A549 (cell line): ENCODE measurements around the gene GGTLC2. TPM values are rescaled to one million over a fixed set of nuclear protein-coding genes. Genes with fewer than 3 reads are reported as not detected.

Source experiments
- ATAC-seq, 2 experiments: fragments of 200-7000 bp in 1 of 2; fragments of >200 bp in 1 of 2; cut with Nextera tagmentation in 1 of 2; cut with Tn5 transposase in 1 of 2; 3 replicates each; pipeline versions ENCODE4 v1.8.0 to v1.9.1; 2018 to 2020; ENCODE audit warnings: mild to moderate bottlenecking in 1 of 2, moderate library complexity in 1 of 2
- CTCF ChIA-PET: fragments of 300-600 bp; sonication (Branson Sonifier 250); formaldehyde crosslinking; extraction: SDS; loops from one replicate; lab custom pipeline; 2021; ENCODE audit warnings: antibody characterized with exemption, inconsistent platforms; lab: Yijun Ruan, JAX
- POLR2A ChIA-PET: fragments of 350-600 bp; formaldehyde crosslinking; extraction: SDS; loops from one replicate; lab custom pipeline; 2021; ENCODE audit warnings: antibody characterized with exemption, inconsistent platforms; lab: Yijun Ruan, JAX
- DNase-seq, 2 experiments: peaks; one replicate each; pipeline versions ENCODE4 v3.0.0 to v3.0.0-alpha.2; 2011 to 2016; ENCODE audit warnings: low read depth in 1 of 2, low spot score in 1 of 2
- FAIRE-seq: peaks from 2 replicates; lab custom pipeline; 2011; peaks lifted over from hg19 to GRCh38; lab: Jason Lieb, UNC
- H3K27ac ChIP-seq, 2 experiments: fragments of >200 bp; sonication (Bioruptor Twin); formaldehyde crosslinking; 3 replicates each; pipeline ENCODE4 v1.5.1; 2016 to 2017
- H3K4me1 ChIP-seq: fragments of >200 bp; sonication (Bioruptor Twin); formaldehyde crosslinking; 3 replicates; pipeline ENCODE4 v1.6.1; 2016
- H3K4me2 ChIP-seq: fragments of >200 bp; sonication (Bioruptor Twin); formaldehyde crosslinking; 3 replicates; pipeline ENCODE4 v1.6.1; 2016
- H3K4me3 ChIP-seq: fragments of >200 bp; sonication (Bioruptor Twin); formaldehyde crosslinking; 3 replicates; pipeline ENCODE4 v1.5.1; 2016
- H3K9me3 ChIP-seq: fragments of >200 bp; sonication (Bioruptor Twin); formaldehyde crosslinking; 3 replicates; pipeline ENCODE4 v1.6.1; 2016
- BHLHE40 ChIP-seq: IDR thresholded peaks from 2 replicates; pipeline ENCODE4 v1.6.1; 2012; ENCODE audit warnings: low read depth, low read length, inconsistent platforms
- CBX2 ChIP-seq: fragments of 200-600 bp; sonication (generic); IDR thresholded peaks from 2 replicates; pipeline ENCODE4 v1.6.1; 2016; ENCODE audit warnings: low read depth, mild to moderate bottlenecking, borderline replicate concordance
- CEBPB ChIP-seq, 2 experiments: fragments of >200 bp in 1 of 2; sonication (Bioruptor Twin) in 1 of 2; formaldehyde crosslinking in 1 of 2; IDR thresholded peaks; 2 replicates each; pipeline ENCODE4 v1.6.1; 2012 to 2016
- CHD2 ChIP-seq: fragments of 150-350 bp; IDR thresholded peaks from 2 replicates; pipeline ENCODE4 v1.6.1; 2014; ENCODE audit warnings: low read length; ENCODE audit not compliant: partially characterized antibody
- CTCF ChIP-seq: fragments of >200 bp; sonication (Bioruptor Twin); formaldehyde crosslinking; IDR thresholded peaks from 3 replicates; pipeline ENCODE4 v1.5.1; 2016
- E2F6 ChIP-seq: IDR thresholded peaks from 2 replicates; pipeline ENCODE4 v1.6.1; 2012; ENCODE audit warnings: low read depth, borderline replicate concordance
- ESRRA ChIP-seq: fragments of 150-350 bp; IDR thresholded peaks from 2 replicates; pipeline ENCODE4 v1.6.1; 2014; ENCODE audit warnings: mild to moderate bottlenecking, low read length, borderline replicate concordance
- FOXS1 ChIP-seq: fragments of 250-450 bp; sonication (Bioruptor Pico); IDR thresholded peaks from 2 replicates; pipeline ENCODE4 v1.5.0; 2020; ENCODE audit warnings: mild to moderate bottlenecking, moderate library complexity
- HES2 ChIP-seq: fragments of >200 bp; sonication (Bioruptor Twin); formaldehyde crosslinking; IDR thresholded peaks from 2 replicates; pipeline ENCODE4 v1.6.1; 2016
- HMGXB4 ChIP-seq: fragments of 250-450 bp; sonication (Bioruptor Pico); IDR thresholded peaks from 2 replicates; pipeline ENCODE4 v1.5.0; 2021; ENCODE audit warnings: mild to moderate bottlenecking, moderate library complexity, borderline replicate concordance
- JUNB ChIP-seq: fragments of >200 bp; sonication (Bioruptor Twin); formaldehyde crosslinking; IDR thresholded peaks from 2 replicates; pipeline ENCODE4 v1.6.1; 2016
- MAFK ChIP-seq: fragments of 450-650 bp; IDR thresholded peaks from 2 replicates; pipeline ENCODE4 v1.6.1; 2014; ENCODE audit not compliant: partially characterized antibody
- MAZ ChIP-seq: fragments of 150-350 bp; IDR thresholded peaks from 2 replicates; pipeline ENCODE4 v1.6.1; 2014; ENCODE audit warnings: antibody characterized with exemption, low read depth, low read length, borderline replicate concordance
- NPAS2 ChIP-seq: fragments of 250-450 bp; sonication (Bioruptor Pico); IDR thresholded peaks from 2 replicates; pipeline ENCODE4 v1.8.0; 2022; ENCODE audit warnings: mild to moderate bottlenecking, moderate library complexity, borderline replicate concordance
- NR3C1 ChIP-seq: fragments of >200 bp; sonication (Bioruptor Twin); formaldehyde crosslinking; IDR thresholded peaks from 3 replicates; pipeline ENCODE4 v1.6.1; 2017
- REST ChIP-seq: fragments of 200-600 bp; sonication (generic); IDR thresholded peaks from 2 replicates; pipeline ENCODE4 v1.6.1; 2016; ENCODE audit warnings: antibody characterized with exemption, mild to moderate bottlenecking, moderate library complexity
- SMC3 ChIP-seq: fragments of >200 bp; sonication (Bioruptor Twin); formaldehyde crosslinking; IDR thresholded peaks from 3 replicates; pipeline ENCODE4 v1.6.1; 2018; ENCODE audit warnings: inconsistent platforms
- TFCP2L1 ChIP-seq: fragments of 250-450 bp; sonication (Bioruptor Pico); IDR thresholded peaks from 2 replicates; pipeline ENCODE4 v1.5.0; 2021; ENCODE audit warnings: mild to moderate bottlenecking
- ZFP36 ChIP-seq: fragments of 450-650 bp; IDR thresholded peaks from 2 replicates; pipeline ENCODE4 v1.6.1; 2014; ENCODE audit warnings: borderline replicate concordance; ENCODE audit not compliant: partially characterized antibody
- ZNF302 ChIP-seq: fragments of 250-450 bp; sonication (Bioruptor Pico); IDR thresholded peaks from 2 replicates; pipeline ENCODE4 v1.9.0; 2021; ENCODE audit warnings: inconsistent platforms, mild to moderate bottlenecking, moderate library complexity
- WGBS: methylation state at CpG from one replicate; pipeline ENCODE4 v1.1.6; 2017; ENCODE audit errors: missing lambda C conversion rate; 5-methylcytosine and 5-hydroxymethylcytosine counted together
- polyA plus RNA-seq, 4 experiments: library from polyadenylated mRNA; depleted of rRNA in 3 of 4; stranded (reverse); fragments of >200 nt; fragmentation: RNase III in 1 of 4; extraction: RNeasy Plus Mini Kit Qiagen cat#74134 plus additional on column Dnase treatment in 1 of 4; gene quantifications; 2 replicates in 3 of 4; 3 replicates in 1 of 4; pipeline ENCODE4 v1.2.3, GENCODE V29; 2011 to 2017

GGTLC2 gene
- polyA plus RNA-seq, 2 of the 4 experiments (the other 2 are of a cell fraction), result not detected

- Histone ChIP-seq H3K4me1 (peaks cover 45% of the 10 kb centered on the region), H3K9me3 (no peaks in the 10 kb centered on the region), H3K4me3 (no peak overlapping the region), H3K4me2 (peak overlapping the region; percentile 47; the same call in 2 of the 3 replicates), H3K27ac (peak overlapping the region; percentile 40 to 71; a peak in 5 of 6 replicates)
- ChIA-PET CTCF (interaction anchor here (1.0 to 1.6 kb wide), 4 partner anchors 12 to 89 kb away, joined by 3 to 6 read pairs (median 4); no protein-coding TSS in a partner anchor), POLR2A (no interaction called here)
- DNase-seq, result no peak
- peak in 1 of 2 experiments; percentile 48; a peak in 4 of 6 replicates for ATAC-seq
- FAIRE-seq, result no peak
- no peak for TF ChIP-seq CBX2
- TF ChIP-seq MAFK, result peak; percentile 12
- 27% methylated on average over 2 of the region's 3 CpGs for WGBS
Observed at GRCh38 chr22:22681221-22681739, 36.9 kb downstream of the GGTLC2 start.

- no peak overlapping the region; a peak in 2 of 6 replicates for H3K27ac ChIP-seq
- ChIA-PET CTCF (interaction anchor here (1.6 kb wide), 1 partner anchor 16 kb away, joined by 6 read pairs; no protein-coding TSS in a partner anchor), POLR2A (no interaction called here)
- no peak overlapping the region for H3K4me3 ChIP-seq
- no peaks in the 10 kb centered on the region for H3K9me3 ChIP-seq
- H3K4me2 ChIP-seq, result no peak overlapping the region
- no peak for ATAC-seq
- 65% methylated on average over 1 of the region's 1 CpG for WGBS
- no peak for TF ChIP-seq HMGXB4 (CRISPR knock-in tag)
- TF ChIP-seq E2F6, result no peak
- TF ChIP-seq MAZ, result no peak
- no peak for TF ChIP-seq CEBPB (IDR thresholded peaks at IDR 0.05)
- no peak for TF ChIP-seq JUNB
- TF ChIP-seq BHLHE40, result no peak
- FAIRE-seq, result no peak
- no peak for DNase-seq
- H3K4me1 ChIP-seq, result peaks cover 45% of the 10 kb centered on the region
Observed at GRCh38 chr22:22682196-22682595, 37.8 kb downstream of the GGTLC2 start.

GRCh38 chr22:22682807-22683667 lies 38.6 kb downstream of the GGTLC2 start:
- Histone ChIP-seq H3K9me3 (no peaks in the 10 kb centered on the region), H3K27ac (peak overlapping the region; percentile 63 to 84; a peak in 5 of 6 replicates), H3K4me1 (peaks cover 45% of the 10 kb centered on the region), H3K4me2 (peak overlapping the region; percentile 45), H3K4me3 (no peak overlapping the region)
- ATAC-seq (peak in 1 of 2 experiments; percentile 51; a peak in 3 of 6 replicates), FAIRE-seq (no peak), DNase-seq (peak; percentile 18 to 24)
- POLR2A ChIA-PET, result no interaction called here
- CTCF ChIA-PET, result interaction anchor here (2.6 to 4.5 kb wide), 2 partner anchors 10 to 16 kb away, joined by 12 to 35 read pairs; no protein-coding TSS in a partner anchor
- WGBS, result 24% methylated on average over 5 of the region's 5 CpGs
- TF ChIP-seq NPAS2 (CRISPR knock-in tag) (no peak), ZFP36 (no peak), ESRRA (no peak), SMC3 (no peak), HMGXB4 (CRISPR knock-in tag) (no peak), REST (no peak), HES2 (no peak), FOXS1 (no peak), CHD2 (no peak), CTCF (no peak), ZNF302 (CRISPR knock-in tag) (no peak), NR3C1 (no peak), CBX2 (no peak), JUNB (no peak), TFCP2L1 (CRISPR knock-in tag) (no peak)
